Measurements from ENCODE around the gene COTL1.
"Not testable (repeated sequence)": the region's sequence is repeated elsewhere in the genome, so short reads cannot be mapped to it uniquely, and the experiment has no call there.

Gene COTL1

DNA sequence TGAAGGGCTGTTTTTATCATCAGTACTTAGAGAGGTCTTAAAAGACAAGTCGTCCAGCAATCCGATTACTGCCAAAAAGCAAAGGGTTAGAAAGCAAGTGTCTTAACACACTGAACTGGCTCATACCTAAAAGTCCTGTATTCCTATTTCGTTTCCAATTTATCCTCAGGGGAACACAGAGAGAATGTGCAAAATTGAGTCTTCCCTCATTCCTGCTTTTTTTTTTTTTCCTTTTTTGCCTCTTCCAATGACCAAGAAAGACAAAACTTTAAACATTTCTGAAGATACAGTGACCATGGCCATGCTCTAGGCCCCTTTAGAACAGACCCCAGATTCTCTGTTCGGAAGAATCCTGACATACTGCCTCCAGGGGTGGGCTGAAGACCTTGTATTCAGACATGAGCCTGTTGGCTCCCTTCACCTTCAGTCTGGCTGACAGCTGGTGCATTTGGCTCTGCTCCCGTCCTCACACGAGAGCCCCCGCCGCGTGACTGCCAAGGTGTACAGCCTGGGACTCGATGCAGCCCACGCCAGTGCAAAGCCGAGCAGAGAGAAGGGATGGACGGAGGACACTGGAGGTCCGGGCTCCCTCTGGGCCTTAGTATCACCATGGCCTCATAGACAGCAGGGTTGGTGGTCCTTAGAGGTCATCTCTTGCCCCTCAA lies 47.0 kb downstream of the COTL1 start:
- no peak for DNase-seq (ENCODE audit: low read depth in 2 of 2)

DNA sequence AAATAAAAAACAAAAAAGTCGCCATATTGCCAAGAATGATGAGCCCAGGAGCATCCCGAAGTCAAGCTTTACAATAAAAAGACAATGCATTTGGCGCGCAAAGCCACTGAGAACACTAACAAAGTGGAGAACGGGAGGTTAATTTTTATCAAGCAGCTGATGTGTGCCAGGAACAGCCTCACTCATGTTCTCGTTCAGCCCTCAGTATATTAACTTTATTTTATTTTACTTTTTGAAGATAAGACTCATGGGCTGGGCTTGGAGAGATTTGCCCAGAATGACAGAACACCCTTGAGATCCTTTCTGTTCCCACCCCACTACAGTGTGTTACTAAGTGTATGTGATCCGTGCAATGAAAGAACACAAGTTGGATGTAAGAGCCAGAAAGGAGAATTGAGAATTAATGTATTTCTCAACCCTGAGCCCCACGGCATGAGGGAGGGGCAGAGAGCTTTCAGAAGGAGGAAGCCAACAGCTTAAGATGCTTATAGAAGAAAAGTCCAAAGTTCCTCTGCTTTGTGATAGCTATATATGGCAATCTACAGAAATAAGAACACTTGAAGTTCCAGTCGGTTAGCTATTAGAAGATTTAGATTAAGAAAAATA lies 48.4 kb downstream of the COTL1 start:
- DNase-seq (ENCODE audit: low read depth in 2 of 2) = no peak

DNA sequence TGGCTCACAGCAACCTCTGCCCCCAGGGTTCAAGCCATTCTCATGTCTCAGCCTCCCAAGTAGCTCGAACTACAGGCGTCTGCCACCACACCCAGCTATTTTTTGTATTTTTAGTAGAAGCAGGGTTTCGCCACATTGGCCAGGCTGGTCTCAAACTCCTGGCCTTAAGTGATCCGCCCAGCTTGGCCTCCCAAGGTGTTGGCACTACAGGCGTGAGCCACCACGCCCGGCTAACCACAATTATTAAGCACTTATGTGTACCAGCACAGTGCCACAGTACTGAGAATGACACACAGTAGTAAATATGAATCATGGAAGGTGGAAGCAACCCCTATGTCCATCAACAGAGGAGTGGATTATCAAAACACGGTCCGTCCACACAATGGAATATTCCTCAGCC lies 49.8 kb downstream of the COTL1 start:
- no peak for DNase-seq (ENCODE audit: low read depth in 2 of 2)

DNA sequence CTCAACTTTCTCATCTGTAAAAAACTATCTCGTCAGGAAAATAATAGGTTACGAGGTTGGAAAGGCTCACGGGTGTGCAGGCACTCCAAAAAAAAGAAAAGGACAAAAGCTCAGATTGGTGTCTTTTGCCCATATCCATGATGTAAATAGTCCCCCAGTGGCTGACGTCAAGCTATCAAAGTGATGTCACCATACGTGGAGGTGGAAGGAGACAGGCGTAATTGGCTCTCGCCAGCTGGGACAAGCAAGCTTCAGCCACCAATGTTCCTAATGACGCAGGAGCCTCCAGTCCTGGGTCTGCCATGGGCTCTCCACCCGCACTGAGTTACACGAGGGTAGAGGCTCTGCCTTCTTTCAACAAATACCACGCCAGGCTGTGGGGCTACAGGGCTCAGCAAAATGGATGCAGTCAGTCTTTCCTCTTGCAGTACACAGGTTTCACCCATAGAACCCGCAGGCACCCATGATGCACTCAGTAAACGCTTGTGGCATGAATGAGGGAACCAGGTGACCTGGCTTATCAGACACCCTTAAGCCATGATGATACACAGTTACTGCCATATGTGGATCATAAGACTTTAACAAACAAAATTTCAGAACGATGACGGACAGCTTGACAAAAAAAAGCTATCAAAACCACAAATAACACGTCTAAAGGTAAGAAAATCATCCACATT lies 50.5 kb downstream of the COTL1 start:
- no peak for DNase-seq (ENCODE audit: low read depth in 2 of 2)

DNA sequence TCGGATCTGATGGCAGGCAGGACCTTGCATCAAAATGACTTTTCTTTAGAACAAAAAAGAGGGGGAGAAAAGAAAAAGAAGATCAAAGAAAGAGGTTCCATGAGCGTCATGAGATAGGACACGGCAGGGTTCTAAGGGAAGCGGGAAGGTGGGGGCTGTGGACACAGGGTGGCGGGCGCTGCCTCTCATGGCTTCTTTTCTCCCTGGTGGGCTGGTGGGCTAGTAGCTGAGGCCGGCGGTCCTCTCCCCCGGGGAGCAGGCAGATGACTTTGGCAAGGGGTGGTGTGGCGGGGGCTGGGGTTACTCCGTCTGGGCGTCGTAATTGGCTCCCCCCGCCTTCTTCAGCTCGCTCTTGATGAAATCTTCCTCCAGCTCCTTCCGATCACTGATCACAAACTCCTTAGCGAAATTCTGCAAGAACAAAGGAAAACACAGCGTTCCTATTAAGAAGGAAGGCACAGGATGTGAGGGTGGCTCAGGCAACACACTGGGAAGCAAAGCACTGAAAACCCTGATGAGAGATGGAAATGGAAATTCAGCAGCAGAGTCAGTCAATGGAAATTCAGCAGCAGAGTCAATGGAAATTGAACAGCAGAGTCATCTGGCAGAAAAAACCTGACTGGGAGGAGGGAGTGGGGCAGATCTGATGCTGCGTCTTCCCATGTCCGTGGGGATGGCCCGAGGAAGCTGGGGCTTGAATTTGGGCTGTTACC lies 51.2 kb downstream of the COTL1 start:
- no peak for DNase-seq (ENCODE audit: low read depth in 2 of 2)

DNA sequence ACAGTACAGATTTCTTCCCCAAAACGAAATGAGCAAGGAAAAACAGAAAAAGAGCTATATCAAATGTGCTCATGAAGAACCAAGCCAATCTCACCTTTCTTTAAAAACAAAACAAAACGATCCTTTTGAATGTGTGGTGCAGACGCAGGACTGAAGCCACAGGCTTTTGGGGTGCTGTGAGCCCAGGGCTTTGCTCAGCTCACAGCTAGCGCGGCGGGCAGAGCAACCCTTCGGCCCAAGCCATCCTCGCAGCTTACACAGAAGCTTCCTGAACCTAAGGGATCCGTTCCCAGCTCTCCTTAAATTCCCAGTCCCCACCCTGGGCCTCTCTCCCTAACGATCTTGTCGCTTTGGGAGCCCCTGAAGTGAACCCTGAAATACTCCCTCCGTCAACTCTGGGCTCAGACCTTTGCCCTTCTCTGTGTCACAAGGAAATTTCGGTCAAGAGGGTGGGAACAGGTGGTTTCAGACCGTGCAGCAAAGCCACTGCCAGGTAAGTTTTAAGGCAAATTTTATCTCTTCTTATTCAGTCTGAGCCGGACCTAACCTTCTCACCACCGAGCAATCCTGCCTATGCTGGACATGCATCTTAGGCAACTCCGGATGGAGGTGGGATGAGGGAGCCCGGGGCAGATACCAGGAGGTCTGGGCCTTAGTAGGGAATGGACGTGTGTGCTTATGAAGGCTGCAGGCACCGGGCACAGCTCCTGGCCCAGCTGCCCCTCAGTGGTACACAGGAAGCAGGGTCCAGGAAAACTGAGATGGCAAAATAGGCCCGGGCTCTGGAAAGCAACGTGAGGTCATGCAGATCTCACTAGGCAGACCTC lies 52.0 kb downstream of the COTL1 start:
- DNase-seq (ENCODE audit: low read depth in 2 of 2) = no peak

DNA sequence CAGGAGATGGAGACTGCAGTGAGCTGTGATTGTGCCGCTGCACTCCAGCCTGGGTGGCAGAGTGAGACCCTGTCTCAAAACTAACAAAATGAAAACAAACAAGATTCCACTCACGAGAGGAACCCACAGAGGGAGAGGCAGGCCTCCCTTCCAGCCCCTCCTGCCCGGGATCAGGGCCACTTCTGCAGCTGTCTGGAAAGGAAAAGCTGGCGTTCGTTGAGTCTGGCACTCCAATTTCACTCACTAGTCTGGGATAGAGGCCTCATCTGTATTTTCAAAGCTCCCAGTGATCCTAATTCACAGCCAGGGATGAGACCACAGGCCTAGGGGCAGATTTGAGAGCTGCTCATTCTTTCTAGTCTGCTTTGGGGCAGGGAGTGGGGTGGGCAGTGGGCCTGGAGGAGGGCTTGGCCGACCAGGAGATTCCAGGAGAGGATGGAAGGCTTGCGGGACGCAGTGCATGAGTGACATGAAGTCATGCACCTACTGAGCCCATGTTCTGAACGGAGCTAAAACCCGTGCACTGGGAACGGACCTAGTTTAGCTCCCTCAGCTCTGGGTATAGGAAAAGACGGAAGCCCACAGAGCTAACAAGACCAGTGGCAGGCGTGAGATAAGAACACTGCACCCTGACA lies 54.0 kb downstream of the COTL1 start:
- DNase-seq (ENCODE audit: low read depth in 2 of 2) = no peak

DNA sequence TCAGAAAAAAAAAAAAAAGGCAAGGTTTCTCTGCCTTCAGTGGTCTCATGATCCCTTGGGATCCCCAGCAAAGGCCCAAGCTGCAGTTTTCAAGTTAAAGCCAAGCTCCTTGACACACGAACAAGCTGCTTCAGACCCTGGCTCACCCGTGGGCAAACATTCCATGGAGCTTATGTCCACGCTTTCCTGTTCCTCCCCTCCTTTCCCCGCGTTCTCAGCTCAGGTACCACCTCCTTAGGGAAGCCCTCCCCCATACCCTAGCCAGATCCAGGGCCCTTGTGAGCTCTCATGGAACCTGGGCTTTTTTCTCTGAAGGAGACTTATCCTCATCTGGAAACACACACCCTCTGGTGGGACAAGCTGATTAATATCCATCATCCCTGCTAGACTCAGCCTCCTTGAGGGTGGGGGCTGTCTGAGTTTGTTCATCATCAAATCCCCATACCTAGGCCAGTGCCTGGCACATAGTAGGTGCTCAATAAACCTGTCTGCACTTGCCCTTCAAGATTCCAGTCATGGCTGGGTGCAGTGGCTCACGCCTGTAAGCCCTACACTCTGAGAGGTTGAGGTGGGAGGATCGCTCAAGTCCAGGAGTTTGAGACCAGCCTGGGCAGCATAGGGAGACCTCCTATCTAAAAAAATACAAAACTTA lies 54.7 kb downstream of the COTL1 start:
- no peak for DNase-seq (ENCODE audit: low read depth in 2 of 2)

DNA sequence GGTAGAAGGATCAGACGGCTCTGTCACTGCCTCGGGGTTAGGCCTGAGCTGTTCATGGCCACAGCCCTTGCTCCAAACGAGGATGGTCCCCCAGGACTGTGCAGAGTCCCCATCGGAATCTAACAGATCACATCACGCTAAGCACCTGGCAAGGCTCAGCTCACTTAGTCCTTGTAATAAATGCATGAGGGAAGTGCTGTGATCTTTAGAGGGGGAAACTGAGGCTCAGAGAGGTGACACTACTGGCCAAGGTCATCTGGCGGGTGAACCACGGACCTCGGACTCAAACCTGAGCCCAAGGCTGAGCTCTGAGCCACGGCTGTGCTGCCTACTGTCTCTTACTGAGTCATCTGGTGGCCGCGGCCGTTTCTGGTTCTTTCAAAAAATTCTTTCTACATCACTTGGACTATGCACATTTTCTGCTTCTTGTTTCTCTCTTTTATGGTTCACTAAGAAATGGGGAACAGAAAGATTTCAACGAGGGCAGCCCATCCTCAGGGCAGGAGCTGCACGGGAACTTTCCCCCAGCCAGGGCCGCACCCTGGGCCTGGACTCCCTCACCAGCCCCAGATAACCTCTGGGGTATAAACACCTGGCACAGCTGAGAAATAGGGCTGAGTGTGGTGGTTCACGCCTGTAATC lies 55.6 kb downstream of the COTL1 start:
- no peak for DNase-seq (ENCODE audit: low read depth in 2 of 2)

DNA sequence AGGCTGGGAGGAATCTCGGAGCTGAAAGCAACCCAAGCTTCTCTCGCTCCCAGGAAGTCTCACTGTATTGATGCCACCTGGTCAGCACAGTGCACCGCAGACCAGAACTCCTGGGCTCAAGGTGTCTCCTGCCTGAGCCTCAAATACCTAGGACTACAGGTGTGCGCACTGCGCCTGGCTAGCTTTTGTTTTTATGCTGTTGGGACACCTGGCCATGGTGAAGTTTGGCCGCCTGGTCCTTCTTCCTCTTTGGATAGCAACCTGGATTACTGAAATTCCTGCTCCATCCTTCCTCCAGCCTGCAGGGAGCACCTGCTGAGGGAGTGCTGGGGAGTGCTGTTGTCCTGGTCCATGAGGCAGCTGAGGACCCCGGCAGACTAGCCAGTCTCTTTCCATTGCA lies 56.6 kb downstream of the COTL1 start:
- no peak for DNase-seq (ENCODE audit: low read depth in 2 of 2)

DNA sequence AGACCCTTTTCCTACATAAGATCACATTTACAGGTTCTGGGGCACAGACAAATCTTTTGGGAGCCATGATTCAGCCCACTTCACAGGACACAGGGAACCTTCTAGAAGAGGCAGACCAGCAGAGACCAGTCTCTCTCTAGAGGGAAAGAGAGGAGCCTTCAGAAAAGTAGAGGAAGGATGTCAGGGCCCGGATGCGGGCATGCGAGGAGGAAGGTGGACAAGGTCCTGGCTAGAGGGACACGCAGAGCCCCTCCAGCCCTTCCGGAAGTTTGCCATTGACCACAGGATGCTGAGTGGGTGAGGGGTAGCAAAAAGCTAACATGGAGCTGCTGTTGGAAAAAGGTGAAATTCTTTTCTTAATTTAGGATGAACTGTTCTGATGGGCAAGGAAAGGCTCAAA lies 57.6 kb downstream of the COTL1 start:
- DNase-seq (ENCODE audit: low read depth in 2 of 2) = no peak

DNA sequence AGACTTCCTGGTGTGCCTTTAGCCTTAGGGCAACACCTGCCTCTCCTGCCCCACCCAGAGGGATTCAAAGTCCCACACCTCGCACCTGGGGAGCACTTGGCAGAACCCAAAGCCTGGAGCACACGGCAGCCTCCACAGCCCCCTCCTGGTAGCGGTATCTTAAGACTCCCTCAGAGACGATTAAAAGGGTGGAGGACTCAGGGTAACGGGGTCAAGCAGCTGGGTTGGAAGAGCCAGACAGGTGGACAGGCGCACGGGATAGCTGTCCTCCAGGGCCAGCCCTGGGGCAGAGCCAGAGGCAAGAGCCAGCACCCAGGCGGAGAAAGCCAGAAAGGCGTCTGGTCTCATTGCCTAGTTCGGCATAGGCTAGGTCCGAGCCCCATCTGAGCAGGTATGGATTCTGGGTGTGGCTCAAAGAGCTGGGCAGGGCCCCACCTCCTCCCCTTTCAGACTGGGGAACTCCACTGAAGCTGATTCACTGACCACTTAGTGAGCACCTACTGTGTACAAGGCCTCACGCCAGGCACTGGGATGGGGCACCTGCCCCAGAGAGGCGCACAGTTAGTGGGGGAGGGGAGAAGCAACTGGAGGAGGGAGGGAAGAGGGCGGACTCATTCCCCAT lies 58.5 kb downstream of the COTL1 start:
- DNase-seq (ENCODE audit: low read depth in 2 of 2) = no peak

DNA sequence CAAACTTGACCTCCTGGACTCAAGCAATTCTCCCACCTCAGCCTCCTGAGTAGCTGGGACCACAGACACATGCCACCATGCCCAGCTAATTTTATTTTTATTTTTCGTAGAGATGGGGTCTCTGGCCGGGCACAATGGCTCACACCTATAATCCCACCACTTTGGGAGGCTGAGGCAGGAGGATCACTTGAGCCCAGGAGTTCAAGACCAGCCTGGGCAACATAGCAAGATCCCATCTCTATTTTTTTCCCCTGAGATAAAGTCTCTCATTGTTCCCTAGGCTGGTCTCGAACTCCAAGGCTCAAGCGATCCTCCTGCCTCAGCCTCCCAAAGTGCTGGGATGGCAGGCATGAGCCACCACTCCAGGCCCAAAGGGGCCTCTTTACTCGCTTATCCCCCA lies 59.0 kb downstream of the COTL1 start:
- DNase-seq (ENCODE audit: low read depth in 2 of 2) = not testable (repeated sequence)

DNA sequence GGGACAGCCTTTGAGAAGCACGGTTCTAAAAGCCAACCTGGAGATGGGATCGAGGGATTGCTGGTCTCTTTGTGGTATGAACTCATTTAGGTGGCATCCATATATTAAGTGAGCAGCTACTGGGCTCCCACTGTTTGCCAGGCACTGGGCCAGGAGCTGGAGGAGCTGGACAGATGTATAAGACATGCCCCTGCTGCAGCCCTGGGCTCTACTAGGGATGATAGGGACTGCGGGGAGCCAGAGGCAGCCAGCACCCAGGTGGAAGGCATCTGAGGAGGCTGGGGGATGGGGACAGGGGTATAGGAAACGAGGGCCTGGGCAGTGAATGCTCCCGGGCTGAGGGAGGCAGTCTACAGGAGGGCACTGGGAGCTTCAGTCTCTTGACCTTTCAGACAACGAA lies 60.4 kb downstream of the COTL1 start:
- DNase-seq (ENCODE audit: low read depth in 2 of 2) = no peak

DNA sequence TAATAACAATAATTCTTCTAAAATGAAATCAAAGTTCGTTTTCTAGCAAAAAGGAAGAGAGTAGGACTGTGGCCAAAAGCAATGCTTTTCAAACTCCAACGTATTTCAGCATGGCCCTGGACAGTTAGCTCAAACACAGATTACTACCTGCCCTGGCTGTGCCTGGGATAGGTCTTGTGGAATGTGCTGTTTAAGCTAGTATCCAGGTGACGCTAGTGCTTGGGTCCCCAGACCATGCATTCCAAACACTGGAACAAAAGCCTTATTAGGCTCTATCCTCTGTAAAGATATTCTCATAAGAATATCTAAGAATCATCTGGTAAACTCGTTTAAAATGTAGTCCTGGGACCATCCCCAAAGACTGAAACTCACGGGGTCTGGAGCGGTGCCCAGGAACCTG lies 60.8 kb downstream of the COTL1 start:
- DNase-seq (ENCODE audit: low read depth in 2 of 2) = no peak

DNA sequence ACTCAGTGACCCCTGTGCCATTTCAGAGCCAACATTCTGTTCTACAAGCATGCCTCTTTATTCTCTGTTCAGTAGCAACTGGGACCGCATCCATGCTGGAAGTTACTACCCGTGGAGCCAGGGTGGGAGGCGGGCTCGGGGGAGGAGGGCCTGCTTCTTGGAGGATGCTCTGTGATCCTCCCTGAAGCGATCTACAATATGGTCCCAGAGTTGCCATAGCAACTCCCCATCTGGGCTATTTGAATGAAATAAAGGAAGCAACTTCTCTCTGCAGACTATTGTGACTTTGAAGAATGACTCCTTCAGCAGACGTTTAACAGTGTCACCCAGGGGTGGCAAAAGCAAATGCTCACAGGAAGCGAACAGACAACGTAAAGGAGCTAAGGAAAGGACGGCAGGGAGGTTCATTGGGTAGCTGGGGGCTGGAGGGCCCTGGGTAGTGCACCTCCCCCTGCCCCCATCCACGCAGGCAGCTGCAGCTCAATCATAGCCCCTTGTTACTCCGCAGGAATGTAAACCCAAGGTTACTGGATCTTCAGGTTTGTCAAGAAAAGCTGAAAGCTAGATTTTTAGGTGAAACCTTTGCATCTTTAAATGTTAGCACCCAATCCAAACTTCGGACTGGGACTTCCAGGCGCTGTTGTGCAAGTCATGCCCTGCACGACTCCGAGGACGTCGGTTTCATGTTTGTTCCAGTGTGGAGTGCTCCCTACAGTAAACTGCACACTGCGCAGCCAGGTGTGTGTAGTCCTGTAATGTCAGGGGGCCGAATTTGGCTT lies 62.3 kb downstream of the COTL1 start:
- no peak for DNase-seq (ENCODE audit: low read depth in 2 of 2)

DNA sequence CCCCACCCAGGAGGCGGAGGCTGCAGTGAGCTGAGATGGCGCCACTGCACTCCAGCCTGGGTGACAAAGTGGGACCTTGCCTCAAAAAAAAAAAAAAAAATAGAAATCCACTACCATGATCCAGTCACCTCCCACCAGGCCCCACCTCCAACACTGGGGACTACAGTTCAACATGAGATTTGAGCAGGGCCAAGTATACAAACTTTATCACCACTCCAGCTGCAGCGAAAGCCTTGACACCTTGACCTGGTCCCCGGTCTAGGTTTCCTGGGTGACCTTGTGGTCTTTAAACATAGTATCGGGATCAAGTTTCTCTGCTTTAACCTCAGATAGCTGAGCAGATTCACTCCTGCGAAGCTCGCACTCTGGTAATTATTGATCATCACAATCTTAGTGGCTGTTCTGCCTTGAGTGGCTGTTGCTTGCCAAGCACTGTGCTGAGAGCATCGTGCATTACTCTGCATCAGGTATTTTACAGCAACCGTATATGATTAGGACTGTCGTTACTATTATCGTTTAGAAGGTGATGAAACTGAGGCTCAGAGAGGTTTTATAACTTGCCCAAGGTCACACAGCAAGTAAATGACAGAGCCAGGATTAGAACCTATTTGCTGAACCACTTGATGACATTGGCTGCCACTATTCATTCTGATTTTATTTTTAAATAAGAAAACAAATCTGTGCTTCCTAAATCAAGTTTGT lies 63.1 kb downstream of the COTL1 start:
- no peak for DNase-seq (ENCODE audit: low read depth in 2 of 2)

DNA sequence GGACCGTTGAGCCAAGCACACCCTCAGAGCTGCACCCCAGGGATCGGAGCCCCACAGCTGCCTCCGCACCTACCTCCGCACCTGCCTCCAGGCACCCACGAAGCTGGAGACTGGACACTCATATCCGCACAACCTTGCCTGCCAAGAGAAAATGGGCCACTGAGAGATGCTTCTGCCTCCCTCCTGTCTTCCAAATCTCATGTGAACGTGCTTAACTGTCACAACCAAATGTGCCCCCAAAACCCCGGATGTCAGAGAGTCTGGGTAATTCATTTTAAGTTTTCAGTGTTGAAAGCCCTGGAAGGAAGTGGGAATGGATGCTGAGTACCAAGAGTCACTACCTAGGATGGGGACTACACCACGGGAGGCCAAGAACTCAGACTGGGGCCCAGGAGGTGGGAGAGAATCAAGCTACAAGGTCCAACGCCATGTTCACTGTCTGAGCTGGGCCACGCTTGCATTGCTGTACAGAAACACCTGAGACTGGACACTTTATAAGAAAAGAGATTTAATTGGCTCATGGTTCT lies 63.9 kb downstream of the COTL1 start:
- peak in 1 of 2 donors; percentile 14 for DNase-seq (ENCODE audit: low read depth in 2 of 2)

Data from stimulated activated CD4-positive, alpha-beta T cell treated with anti-CD3 and anti-CD28 coated beads, Interleukin-4, amount 100 ng/mL, for 48 hours (primary cell).